A549 (cell line): ENCODE results near the gene KRTAP12-2.

ENCODE experiments used
- BCL3 ChIP-seq: fragments of >200 bp; sonication (Bioruptor Twin); formaldehyde crosslinking; IDR thresholded peaks from 3 replicates; pipeline ENCODE4 v1.6.1; 2016
- CTCF ChIP-seq: fragments of >200 bp; sonication (Bioruptor Twin); formaldehyde crosslinking; IDR thresholded peaks from 3 replicates; pipeline ENCODE4 v1.5.1; 2016
- MAZ ChIP-seq: fragments of 150-350 bp; IDR thresholded peaks from 2 replicates; pipeline ENCODE4 v1.6.1; 2014; ENCODE audit warnings: antibody characterized with exemption, low read depth, low read length, borderline replicate concordance
- MYC ChIP-seq: IDR thresholded peaks from 2 replicates; pipeline ENCODE4 v1.6.1; 2012; ENCODE audit warnings: mild to moderate bottlenecking, inconsistent platforms, low read length, improper control_type of control experiment, borderline replicate concordance
- NFE2L2 ChIP-seq: fragments of 150-350 bp; conservative IDR thresholded peaks from 2 replicates; pipeline ENCODE4 v1.6.1; 2014; ENCODE audit warnings: low read length
- POLR2A ChIP-seq: IDR thresholded peaks from 2 replicates; pipeline ENCODE4 v1.6.1; 2012; ENCODE audit warnings: mild to moderate bottlenecking, low read length
- REST ChIP-seq: fragments of 200-600 bp; sonication (generic); IDR thresholded peaks from 2 replicates; pipeline ENCODE4 v1.6.1; 2016; ENCODE audit warnings: antibody characterized with exemption, mild to moderate bottlenecking, moderate library complexity
- RFX5 ChIP-seq: fragments of 450-650 bp; IDR thresholded peaks from 2 replicates; pipeline ENCODE4 v1.7.1; 2014; ENCODE audit warnings: antibody characterized with exemption, mild to moderate bottlenecking, moderate library complexity
- ZC3H11A ChIP-seq: fragments of 450-650 bp; IDR thresholded peaks from 2 replicates; pipeline ENCODE4 v1.6.1; 2014; ENCODE audit warnings: antibody characterized with exemption, mild to moderate bottlenecking
- ZFP36 ChIP-seq: fragments of 450-650 bp; IDR thresholded peaks from 2 replicates; pipeline ENCODE4 v1.6.1; 2014; ENCODE audit warnings: borderline replicate concordance; ENCODE audit not compliant: partially characterized antibody

- TF ChIP-seq NFE2L2, result no peak
- no peak for TF ChIP-seq BCL3
- no peak for TF ChIP-seq RFX5
- TF ChIP-seq POLR2A, result no peak
- no peak for TF ChIP-seq ZC3H11A
- TF ChIP-seq CTCF, result no peak
- no peak for TF ChIP-seq MAZ
- TF ChIP-seq REST, result no peak
- no peak for TF ChIP-seq ZFP36
- no peak for TF ChIP-seq MYC
These were observed 37.9 kb downstream of the KRTAP12-2 start for GRCh38 chr21:44628707-44629391.
